ENCODE data around the gene PHEX. TPM values are rescaled to one million over a fixed set of nuclear protein-coding genes. Genes with fewer than 3 reads are reported as not detected.

The PHEX gene
- total and polyA plus RNA-seq, 2 experiments from 2014 or later: 0.05 to 0.21 TPM

GRCh38 chrX:22039541-22039940 lies 7.4 kb downstream of the PHEX start:
- Mint-ChIP-seq H3K4me1 (peaks cover 24% of the 10 kb centered on the region), H3K4me3 (no peak overlapping the region), H3K27ac (no peak overlapping the region), H3K9me3 (no peaks in the 10 kb centered on the region; the same call in 2 of the 3 replicates), H3K36me3 (ENCODE audit: low read depth) (no peaks in the 10 kb centered on the region), H3K27me3 (ENCODE audit: insufficient read depth, low read depth, poor library complexity) (peaks cover 2% of the 10 kb centered on the region)
- TF ChIP-seq STAT1 (IDR thresholded peaks at IDR 0.05; ENCODE audit: unreplicated experiment) (no peak), NANOG (IDR thresholded peaks at IDR 0.05; ENCODE audit: borderline replicate concordance) (no peak), JUNB (IDR thresholded peaks at IDR 0.05; ENCODE audit: unreplicated experiment) (no peak), ETS1 (IDR thresholded peaks at IDR 0.05) (no peak), EZH2 (IDR thresholded peaks at IDR 0.05; ENCODE audit: low read depth, unreplicated experiment) (no peak), REST (IDR thresholded peaks at IDR 0.05; ENCODE audit: unreplicated experiment) (no peak), CTCF (conservative IDR thresholded peaks at IDR 0.05; ENCODE audit: low read depth in 2 of 2) (no peak), ZNF114 (CRISPR knock-in tag; IDR thresholded peaks at IDR 0.05) (no peak), EZH2phosphoT487 (IDR thresholded peaks at IDR 0.05; ENCODE audit: unreplicated experiment) (no peak)
- no peak for DNase-seq (ENCODE audit: low spot score)
- Histone ChIP-seq H4K20me1 (replicated peaks; ENCODE audit: insufficient read depth) (no peaks in the 10 kb centered on the region), H3K4me1 (ENCODE audit: insufficient read depth) (peaks cover 15% of the 10 kb centered on the region), H3K27me3 (ENCODE audit: insufficient read depth) (no peaks in the 10 kb centered on the region), H3K4me2 (no peak overlapping the region), H3K36me3 (ENCODE audit: insufficient read depth) (no peaks in the 10 kb centered on the region), H3K79me2 (replicated peaks; ENCODE audit: insufficient read depth) (no peaks in the 10 kb centered on the region), H3K9me2 (ENCODE audit: insufficient read depth) (no peaks in the 10 kb centered on the region), H3K4me3 (no peak overlapping the region), H3K27ac (ENCODE audit: low read depth) (no peak overlapping the region), H2AFZ (no peak overlapping the region), H3F3A (replicated peaks; ENCODE audit: low read depth) (no peaks in the 10 kb centered on the region)
- ATAC-seq: no peak

GRCh38 chrX:22040184-22040583 lies 8.1 kb downstream of the PHEX start:
- no peaks in the 10 kb centered on the region for H4K20me1 ChIP-seq (replicated peaks; ENCODE audit: insufficient read depth)
- no peak overlapping the region for H3K4me3 ChIP-seq
- peaks cover 11% of the 10 kb centered on the region; the same call in 1 of the 2 replicates for H3K4me1 ChIP-seq (ENCODE audit: insufficient read depth)
- H3K27ac Mint-ChIP-seq: no peak overlapping the region
- DNase-seq (ENCODE audit: low spot score) (no peak), ATAC-seq (no peak)
- no peaks in the 10 kb centered on the region; the same call in 2 of the 3 replicates for H3K9me3 Mint-ChIP-seq
- H3K36me3 ChIP-seq (ENCODE audit: insufficient read depth): no peaks in the 10 kb centered on the region
- no peak overlapping the region for H2AFZ ChIP-seq
- H3K4me3 Mint-ChIP-seq: no peak overlapping the region
- H3K79me2 ChIP-seq (replicated peaks; ENCODE audit: insufficient read depth): no peaks in the 10 kb centered on the region
- H3K36me3 Mint-ChIP-seq (ENCODE audit: low read depth): no peaks in the 10 kb centered on the region
- no peak overlapping the region for H3K27ac ChIP-seq (ENCODE audit: low read depth)
- no peak overlapping the region for H3K4me2 ChIP-seq
- peaks cover 19% of the 10 kb centered on the region for H3K4me1 Mint-ChIP-seq
- no peaks in the 10 kb centered on the region for H3K9me2 ChIP-seq (ENCODE audit: insufficient read depth)
- no peaks in the 10 kb centered on the region for H3F3A ChIP-seq (replicated peaks; ENCODE audit: low read depth)
- peaks cover 2% of the 10 kb centered on the region for H3K27me3 Mint-ChIP-seq (ENCODE audit: insufficient read depth, low read depth, poor library complexity)
- H3K27me3 ChIP-seq (ENCODE audit: insufficient read depth): no peaks in the 10 kb centered on the region
- TF ChIP-seq ETS1 (IDR thresholded peaks at IDR 0.05): no peak
- TF ChIP-seq REST (IDR thresholded peaks at IDR 0.05; ENCODE audit: unreplicated experiment): no peak
- no peak for TF ChIP-seq POLR2AphosphoS5 (IDR thresholded peaks at IDR 0.05; ENCODE audit: low read depth)
- no peak for TF ChIP-seq STAT1 (IDR thresholded peaks at IDR 0.05; ENCODE audit: unreplicated experiment)
- TF ChIP-seq ZNF331 (CRISPR knock-in tag; IDR thresholded peaks at IDR 0.05; ENCODE audit: low read depth): no peak
- no peak for TF ChIP-seq CREB1 (CRISPR knock-in tag; IDR thresholded peaks at IDR 0.05; ENCODE audit: low read depth)
- TF ChIP-seq EZH2 (IDR thresholded peaks at IDR 0.05; ENCODE audit: low read depth, unreplicated experiment): no peak
